HCT116 (cell line): ENCODE results near the gene DOCK10. TPM values are rescaled to one million over a fixed set of nuclear protein-coding genes. Genes with fewer than 3 reads are reported as not detected.

ENCODE experiments used
- ATAC-seq: fragments of 200-7000 bp; cut with Tn5 transposase; 2 replicates; pipeline ENCODE4 v1.9.1; 2020; ENCODE audit warnings: mild to moderate bottlenecking, moderate library complexity
- BruUV-seq: library from RNA; stranded (reverse); fragments of 400-500 nt; replicated peaks from 2 replicates; lab custom pipeline; 2021; lab: Mats Ljungman, UMichigan
- CTCF ChIA-PET: fragments of 300-600 bp; sonication (Branson Sonifier 250); formaldehyde crosslinking; loops from one replicate; lab custom pipeline; 2021; ENCODE audit warnings: antibody characterized with exemption; lab: Charles Lee
- POLR2A ChIA-PET: fragments of 300-600, 350-600 bp; sonication (Branson Sonifier 250); formaldehyde crosslinking; loops from one replicate; lab custom pipeline; 2021; ENCODE audit warnings: antibody characterized with exemption; lab: Charles Lee
- RAD21 ChIA-PET, 2 experiments: fragments of 300-600 bp; sonication (Branson Sonifier 250); formaldehyde crosslinking; loops; one replicate each; lab custom pipeline; 2023; ENCODE audit warnings: low total read pairs in 2 of 2; ENCODE audit not compliant: uncharacterized antibody in 2 of 2, unreplicated experiment in 2 of 2, low non-redundant PET in 1 of 2; lab: Charles Lee
- DNase-seq: peaks from one replicate; pipeline ENCODE4 v3.0.0-alpha.2; 2010; ENCODE audit warnings: low read depth, low spot score
- H2AFZ ChIP-seq: fragments of 200-600 bp; shearing (Covaris generic), sonication (generic); 2 replicates; pipeline ENCODE4 v1.6.1; 2017; ENCODE audit warnings: low read depth, mixed run types, mixed read lengths, antibody characterized with exemption, low read length; ENCODE audit not compliant: poor library complexity, severe bottlenecking
- H3K27ac ChIP-seq: 2 replicates; pipeline ENCODE4 v1.5.1; 2012; ENCODE audit warnings: low read depth, low read length
- H3K27me3 ChIP-seq: fragments of 200-600 bp; sonication (generic); 2 replicates; pipeline ENCODE4 v1.6.1; 2016; ENCODE audit warnings: mixed run types, low read length, mixed read lengths; ENCODE audit not compliant: insufficient read depth
- H3K36me3 ChIP-seq, 2 experiments: fragments of 200-500 bp in 1 of 2; fragments of 200-600 bp in 1 of 2; sonication (Bioruptor generic) in 1 of 2; sonication (generic) in 1 of 2; 2 replicates each; pipeline versions ENCODE4 v1.5.1 to v1.6.1; 2014 to 2016; ENCODE audit warnings: low read length in 2 of 2, inconsistent platforms in 1 of 2, mixed read lengths in 1 of 2, mixed run types in 1 of 2; ENCODE audit not compliant: insufficient read depth in 2 of 2, control insufficient read depth in 1 of 2
- H3K4me1 ChIP-seq, 2 experiments: fragments of 200-600 bp in 1 of 2; sonication (generic) in 1 of 2; 2 replicates each; pipeline versions ENCODE4 v1.5.1 to v1.6.1; 2012 to 2017; ENCODE audit warnings: low read length in 2 of 2, inconsistent platforms in 1 of 2, mild to moderate bottlenecking in 1 of 2, mixed read lengths in 1 of 2, mixed run types in 1 of 2, moderate library complexity in 1 of 2; ENCODE audit not compliant: insufficient read depth in 2 of 2, control insufficient read depth in 1 of 2
- H3K4me2 ChIP-seq: fragments of 200-600 bp; sonication (generic); 2 replicates; pipeline ENCODE4 v1.6.1; 2017; ENCODE audit warnings: mixed run types, low read length, mixed read lengths
- H3K4me3 ChIP-seq, 2 experiments: fragments of 200-600 bp in 1 of 2; sonication (generic) in 1 of 2; replicated peaks in 1 of 2; 2 replicates each; pipeline ENCODE4 v1.5.1; 2011 to 2016; ENCODE audit warnings: low read length in 2 of 2, control low read depth in 1 of 2, low read depth in 1 of 2, mild to moderate bottlenecking in 1 of 2, mixed read lengths in 1 of 2, mixed run types in 1 of 2
- H3K79me2 ChIP-seq: fragments of 200-600 bp; sonication (generic); 2 replicates; pipeline ENCODE4 v1.6.1; 2017; ENCODE audit warnings: mild to moderate bottlenecking, mixed run types, low read length, moderate library complexity, mixed read lengths; ENCODE audit not compliant: insufficient read depth
- H3K9ac ChIP-seq: fragments of 200-600 bp; sonication (generic); 2 replicates; pipeline ENCODE4 v1.6.1; 2016; ENCODE audit warnings: low read length, mixed read lengths
- H3K9me2 ChIP-seq: fragments of 200-600 bp; sonication (generic), shearing (Covaris generic); 2 replicates; pipeline ENCODE4 v1.6.1; 2017; ENCODE audit warnings: mixed run types, mild to moderate bottlenecking, moderate library complexity; ENCODE audit not compliant: insufficient read depth
- H3K9me3 ChIP-seq, 2 experiments: fragments of 200-500 bp in 1 of 2; fragments of 200-600 bp in 1 of 2; sonication (Bioruptor generic) in 1 of 2; sonication (generic) in 1 of 2; 2 replicates each; pipeline ENCODE4 v1.6.1; 2014 to 2017; ENCODE audit warnings: low read length in 2 of 2, mixed read lengths in 2 of 2, inconsistent platforms in 1 of 2, low read depth in 1 of 2, mild to moderate bottlenecking in 1 of 2, mixed run types in 1 of 2, moderate library complexity in 1 of 2; ENCODE audit not compliant: control insufficient read depth in 1 of 2, insufficient read depth in 1 of 2
- H4K20me1 ChIP-seq: fragments of 200-600 bp; sonication (generic), shearing (Covaris generic); 2 replicates; pipeline ENCODE4 v1.6.1; 2017; ENCODE audit warnings: mixed run types, mild to moderate bottlenecking, moderate library complexity; ENCODE audit not compliant: insufficient read depth
- EZH2 ChIP-seq: fragments of 200-600 bp; sonication (generic); IDR thresholded peaks from 2 replicates; pipeline ENCODE4 v1.6.1; 2017; ENCODE audit warnings: antibody characterized with exemption, mixed run types
- FOSL1 ChIP-seq: IDR thresholded peaks from 2 replicates; pipeline ENCODE4 v1.6.1; 2012; ENCODE audit warnings: low read depth
- JUND ChIP-seq: IDR thresholded peaks from 2 replicates; pipeline ENCODE4 v1.6.1; 2012
- POLR2A ChIP-seq: IDR thresholded peaks from 2 replicates; pipeline ENCODE4 v1.7.0; 2011; ENCODE audit warnings: borderline replicate concordance; ENCODE audit not compliant: insufficient read depth, insufficient read length; ENCODE audit errors: extremely low read depth
- RAD21 ChIP-seq: IDR thresholded peaks from 2 replicates; pipeline ENCODE4 v1.6.1; 2012; ENCODE audit warnings: low read depth, mild to moderate bottlenecking
- SIN3A ChIP-seq: IDR thresholded peaks from 2 replicates; pipeline ENCODE4 v1.6.1; 2012; ENCODE audit warnings: low read depth
- TCF7L2 ChIP-seq: IDR thresholded peaks from 2 replicates; pipeline ENCODE4 v1.7.0; 2011; ENCODE audit warnings: borderline replicate concordance, inconsistent platforms; ENCODE audit not compliant: insufficient read depth, insufficient read length; ENCODE audit errors: extremely low read depth
- ZFX ChIP-seq: fragments of 450-650 bp; IDR thresholded peaks from 2 replicates; pipeline ENCODE4 v1.6.1; 2017
- ZNF274 ChIP-seq: fragments of 200-500 bp; sonication (Bioruptor generic); IDR thresholded peaks from 2 replicates; pipeline ENCODE4 v1.6.1; 2014; ENCODE audit warnings: mild to moderate bottlenecking, low read depth, low read length, inconsistent platforms
- intact Hi-C: fragments of 100-400 bp; cut with micrococcal nuclease; formaldehyde crosslinking; loops from 2 replicates; pipeline ENCODE4 v1.10.0; 2022
- total RNA-seq: library from RNA; stranded (reverse); gene quantifications from one replicate; pipeline ENCODE4 v1.2.1, GENCODE V29; 2021; ENCODE audit not compliant: unreplicated experiment
- TF ChIP-seq, protein P1 (sequence below): IDR thresholded peaks from 2 replicates; pipeline ENCODE4 v1.6.1; 2011; ENCODE audit warnings: mild to moderate bottlenecking, low read length, moderate library complexity; ENCODE audit not compliant: insufficient replicate concordance; ENCODE audit errors: extremely low read depth

DOCK10 gene
- total RNA-seq, 1 experiment from 2014 or later, result 0.54 TPM

DNA sequence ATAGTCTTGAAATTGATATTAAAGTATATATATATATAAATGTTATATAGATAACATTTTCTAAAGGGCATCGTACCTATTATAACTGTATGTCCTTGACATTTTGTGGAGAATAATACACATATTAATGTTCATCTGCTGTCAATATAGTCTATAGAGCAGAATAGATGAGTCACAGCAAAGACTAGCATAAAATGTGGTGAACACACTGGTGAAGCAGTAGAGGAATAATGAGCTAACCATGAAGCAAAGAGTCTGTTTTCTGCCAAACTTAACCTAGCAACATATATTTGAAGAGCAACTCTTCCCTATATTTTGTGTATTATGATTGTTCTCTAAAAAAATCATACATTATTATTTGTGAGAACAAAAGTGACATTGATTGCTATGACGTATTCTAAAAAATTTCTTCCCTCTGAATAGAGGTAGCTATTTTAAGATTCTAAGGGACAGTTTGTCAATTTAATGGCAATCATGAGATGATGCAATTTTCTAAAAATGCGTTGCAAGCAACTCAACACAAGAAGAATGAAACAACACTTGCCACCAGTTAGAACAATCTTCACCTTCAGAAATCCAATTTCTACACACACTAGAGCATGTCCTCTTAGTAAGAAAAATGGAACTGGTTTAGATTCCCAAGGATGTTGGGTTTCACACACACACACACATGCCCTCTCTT lies 22.0 kb downstream of the DOCK10 start (continued):
- no peak for TF ChIP-seq POLR2A
- TF ChIP-seq JUND, result no peak
- TF ChIP-seq, protein P1, sequence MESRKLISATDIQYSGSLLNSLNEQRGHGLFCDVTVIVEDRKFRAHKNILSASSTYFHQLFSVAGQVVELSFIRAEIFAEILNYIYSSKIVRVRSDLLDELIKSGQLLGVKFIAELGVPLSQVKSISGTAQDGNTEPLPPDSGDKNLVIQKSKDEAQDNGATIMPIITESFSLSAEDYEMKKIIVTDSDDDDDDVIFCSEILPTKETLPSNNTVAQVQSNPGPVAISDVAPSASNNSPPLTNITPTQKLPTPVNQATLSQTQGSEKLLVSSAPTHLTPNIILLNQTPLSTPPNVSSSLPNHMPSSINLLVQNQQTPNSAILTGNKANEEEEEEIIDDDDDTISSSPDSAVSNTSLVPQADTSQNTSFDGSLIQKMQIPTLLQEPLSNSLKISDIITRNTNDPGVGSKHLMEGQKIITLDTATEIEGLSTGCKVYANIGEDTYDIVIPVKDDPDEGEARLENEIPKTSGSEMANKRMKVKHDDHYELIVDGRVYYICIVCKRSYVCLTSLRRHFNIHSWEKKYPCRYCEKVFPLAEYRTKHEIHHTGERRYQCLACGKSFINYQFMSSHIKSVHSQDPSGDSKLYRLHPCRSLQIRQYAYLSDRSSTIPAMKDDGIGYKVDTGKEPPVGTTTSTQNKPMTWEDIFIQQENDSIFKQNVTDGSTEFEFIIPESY, result no peak
- no peak for TF ChIP-seq TCF7L2
- no peak for TF ChIP-seq SIN3A
- no peak for TF ChIP-seq FOSL1

DNA sequence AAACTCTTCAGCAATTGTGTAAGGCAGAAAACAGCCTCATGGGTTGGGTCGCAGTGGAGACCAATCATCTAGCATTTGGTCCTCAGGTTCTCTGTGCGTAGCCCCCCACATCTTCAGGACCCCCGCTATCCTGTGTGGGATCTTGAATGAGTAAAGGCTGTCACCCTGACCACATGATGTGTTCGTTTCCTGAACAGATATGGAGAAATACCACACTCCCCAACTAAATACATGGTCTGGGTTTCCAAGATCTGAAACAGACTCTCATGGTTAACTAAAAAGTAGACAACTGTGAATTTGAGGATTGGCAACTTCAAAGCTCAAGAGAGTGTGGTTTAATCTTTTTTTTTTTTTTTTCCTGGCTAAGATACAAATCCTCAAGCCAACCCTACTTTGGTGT lies 23.2 kb downstream of the DOCK10 start:
- H3K36me3 ChIP-seq, result no peaks in the 10 kb centered on the region
- H3K4me1 ChIP-seq, result no peaks in the 10 kb centered on the region
- POLR2A ChIA-PET, result no interaction called here
- DNase-seq (no peak), ATAC-seq (no peak)
- TF ChIP-seq EZH2 (no peak), SIN3A (no peak), RAD21 (no peak), ZFX (no peak), ZNF274 (no peak)
- H3K4me3 ChIP-seq, result no peak overlapping the region
- H3K4me2 ChIP-seq, result no peak overlapping the region
- H3K27me3 ChIP-seq, result no peaks in the 10 kb centered on the region
- no peaks in the 10 kb centered on the region for H3K79me2 ChIP-seq
- no peaks in the 10 kb centered on the region for H3K9me3 ChIP-seq
- H3K9me2 ChIP-seq, result no peaks in the 10 kb centered on the region
- H4K20me1 ChIP-seq, result no peaks in the 10 kb centered on the region
- CTCF ChIA-PET, result no interaction called here
- no peak overlapping the region for H3K27ac ChIP-seq
- no TSS peak for BruUV-seq
- intact Hi-C loops, result no loop called here
- RAD21 ChIA-PET, result no interaction called here
- H2AFZ ChIP-seq, result no peak overlapping the region
- H3K9ac ChIP-seq, result no peak overlapping the region
